ENCODE results near the gene EMX1. TPM values are rescaled to one million over a fixed set of nuclear protein-coding genes. Genes with fewer than 3 reads are reported as not detected.
A peak's percentile ranks its signal among the peaks of the same experiment; 100 is the strongest.

Gene EMX1
- polyA plus RNA-seq, 3 donors: not detected

- peaks cover 10% of the 10 kb centered on the region for H4K20me1 ChIP-seq (ENCODE audit: insufficient read depth, low read length)
- H3K27me3 Mint-ChIP-seq (ENCODE audit: low read depth in 3 of 3): peaks cover 2% of the 10 kb centered on the region in 3 donors
- H3K27ac ChIP-seq (ENCODE audit: low read depth in 1 of 2, low read length in 2 of 2): no peak overlapping the region
- H3K79me2 ChIP-seq (ENCODE audit: insufficient read depth, low read length): peaks cover 8% of the 10 kb centered on the region
- peaks cover 46 to 58% of the 10 kb centered on the region in 2 donors for H3K36me3 Mint-ChIP-seq
- no peak for TF ChIP-seq CTCF (IDR thresholded peaks at IDR 0.05)
- H3K4me1 Mint-ChIP-seq: peaks cover 47% of the 10 kb centered on the region
- no peak overlapping the region for H3K9ac ChIP-seq (ENCODE audit: insufficient read depth, low read length, poor library complexity, severe bottlenecking)
- H3K9me3 ChIP-seq (replicated peaks in 1 of 2; ENCODE audit: control insufficient read depth in 1 of 2, insufficient read depth in 1 of 2, low read length in 2 of 2): no peaks in the 10 kb centered on the region
- no CpG with 5 or more reads among the region's 14 CpGs for WGBS (ENCODE audit: insufficient coverage)
- no peak for DNase-seq
- H3K27me3 ChIP-seq (ENCODE audit: control insufficient read depth in 2 of 2, insufficient read depth in 2 of 2, low read length in 2 of 2): no peaks in the 10 kb centered on the region
- H3K4me1 ChIP-seq (ENCODE audit: control insufficient read depth in 1 of 2, insufficient read depth in 2 of 2, low read length in 2 of 2): peaks cover 44 to 45% of the 10 kb centered on the region in 2 donors
- intact Hi-C loops (cut with micrococcal nuclease): no loop called here
- no peak overlapping the region for H3K4me2 ChIP-seq (replicated peaks; ENCODE audit: extremely low read depth, low read length, poor library complexity, severe bottlenecking)
- H3K4me3 Mint-ChIP-seq: no peak overlapping the region
- no peak overlapping the region for H2AFZ ChIP-seq (ENCODE audit: insufficient read depth, low read depth, low read length, poor library complexity, severe bottlenecking)
- peaks cover 0 to 2% (median 0%) of the 10 kb centered on the region in 7 donors for H3K9me3 Mint-ChIP-seq
- H3K36me3 ChIP-seq (replicated peaks in 1 of 2; ENCODE audit: control insufficient read depth in 1 of 2, insufficient read depth in 2 of 2, low read length in 2 of 2): peaks cover 0 to 28% of the 10 kb centered on the region in 2 donors
- H3K4me3 ChIP-seq (replicated peaks in 1 of 3; ENCODE audit: low read depth in 2 of 3, low read length in 3 of 3): no peak overlapping the region
- peak overlapping the region in 1 of 7 donors; percentile 76 for H3K27ac Mint-ChIP-seq
Observed at GRCh38 chr2:72952961-72953360, 35.6 kb downstream of the EMX1 start.

GRCh38 chr2:72953528-72953927 lies 36.2 kb downstream of the EMX1 start:
- H3K4me3 ChIP-seq (replicated peaks in 1 of 3; ENCODE audit: low read depth in 2 of 3, low read length in 3 of 3): peak overlapping the region in 1 of 3 experiments; percentile 62
- H3K4me1 Mint-ChIP-seq: peaks cover 52% of the 10 kb centered on the region
- H3K27ac ChIP-seq (ENCODE audit: low read depth in 1 of 2, low read length in 2 of 2): peak overlapping the region in 1 of 2 donors; percentile 67
- no peaks in the 10 kb centered on the region for H3K9me3 ChIP-seq (replicated peaks in 1 of 2; ENCODE audit: control insufficient read depth in 1 of 2, insufficient read depth in 1 of 2, low read length in 2 of 2)
- intact Hi-C loops (cut with micrococcal nuclease): no loop called here
- peaks cover 0 to 2% (median 0%) of the 10 kb centered on the region in 7 donors for H3K9me3 Mint-ChIP-seq
- no peak for TF ChIP-seq CTCF (IDR thresholded peaks at IDR 0.05)
- H3K4me3 Mint-ChIP-seq: peak overlapping the region in 1 of 2 donors; percentile 85
- WGBS (ENCODE audit: insufficient coverage): no CpG with 5 or more reads among the region's 1 CpG
- H3K27me3 ChIP-seq (ENCODE audit: control insufficient read depth in 2 of 2, insufficient read depth in 2 of 2, low read length in 2 of 2): no peaks in the 10 kb centered on the region
- H3K36me3 ChIP-seq (replicated peaks in 1 of 2; ENCODE audit: control insufficient read depth in 1 of 2, insufficient read depth in 2 of 2, low read length in 2 of 2): peaks cover 4 to 28% of the 10 kb centered on the region in 2 donors
- peak overlapping the region in 2 of 7 donors; percentile 76 to 85 for H3K27ac Mint-ChIP-seq
- H2AFZ ChIP-seq (ENCODE audit: insufficient read depth, low read depth, low read length, poor library complexity, severe bottlenecking): peak overlapping the region; percentile 51
- H3K79me2 ChIP-seq (ENCODE audit: insufficient read depth, low read length): peaks cover 8% of the 10 kb centered on the region
- H3K9ac ChIP-seq (ENCODE audit: insufficient read depth, low read length, poor library complexity, severe bottlenecking): no peak overlapping the region
- H4K20me1 ChIP-seq (ENCODE audit: insufficient read depth, low read length): peaks cover 15% of the 10 kb centered on the region
- H3K27me3 Mint-ChIP-seq (ENCODE audit: low read depth in 3 of 3): peaks cover 2% of the 10 kb centered on the region in 3 donors
- H3K4me2 ChIP-seq (replicated peaks; ENCODE audit: extremely low read depth, low read length, poor library complexity, severe bottlenecking): peak overlapping the region; percentile 60
- DNase-seq: no peak
- peaks cover 50% of the 10 kb centered on the region in 2 donors for H3K4me1 ChIP-seq (ENCODE audit: control insufficient read depth in 1 of 2, insufficient read depth in 2 of 2, low read length in 2 of 2)
- H3K36me3 Mint-ChIP-seq: peaks cover 46 to 64% of the 10 kb centered on the region in 2 donors

All from CD14-positive monocyte (primary cell).